Activated CD4-positive, alpha-beta T cell treated with anti-CD3 and anti-CD28 coated beads for 36 hours (primary cell): Measurements from ENCODE around the gene PIGZ. TPM values are rescaled to one million over a fixed set of nuclear protein-coding genes. Genes with fewer than 3 reads are reported as not detected.

Experiments
- ATAC-seq: fragments of 200-7000 bp; cut with Tn5 transposase; one replicate; pipeline ENCODE4 v1.10.0; 2021; ENCODE audit warnings: mild to moderate bottlenecking, moderate library complexity
- CTCF ChIA-PET: fragments of 350-600 bp; sonication (Branson Sonifier 250); formaldehyde crosslinking; loops from one replicate; lab custom pipeline; 2021; ENCODE audit warnings: antibody characterized with exemption; lab: Charles Lee
- POLR2A ChIA-PET: fragments of 350-600 bp; sonication (Branson Sonifier 250); formaldehyde crosslinking; loops from one replicate; lab custom pipeline; 2021; ENCODE audit warnings: antibody characterized with exemption, inconsistent platforms; lab: Charles Lee
- DNase-seq: peaks from one replicate; pipeline ENCODE4 v3.0.0-alpha.2; 2020
- H3K27ac Mint-ChIP-seq: one replicate; pipeline ENCODE4 v1.8.0; 2021; ENCODE audit warnings: mixed read lengths
- H3K27me3 Mint-ChIP-seq: one replicate; pipeline ENCODE4 v1.8.0; 2021; ENCODE audit warnings: mixed read lengths
- H3K36me3 Mint-ChIP-seq: one replicate; pipeline ENCODE4 v1.8.0; 2021; ENCODE audit warnings: low read depth, mixed read lengths
- H3K4me1 Mint-ChIP-seq: one replicate; pipeline ENCODE4 v1.8.0; 2021; ENCODE audit warnings: mixed read lengths
- H3K4me3 Mint-ChIP-seq: one replicate; pipeline ENCODE4 v1.8.0; 2021; ENCODE audit warnings: mild to moderate bottlenecking, moderate library complexity, mixed read lengths
- H3K9me3 Mint-ChIP-seq: one replicate; pipeline ENCODE4 v1.8.0; 2021; ENCODE audit warnings: low read depth, mixed read lengths
- intact Hi-C, 2 experiments: fragments of 100-400 bp; cut with DNase I in 1 of 2; cut with micrococcal nuclease in 1 of 2; formaldehyde crosslinking; loops; one replicate each; pipeline versions ENCODE4 v1.14.2 to v1.15.1; 2022 to 2024; cut with DNase I, micrococcal nuclease
- total RNA-seq, 2 experiments: library from RNA; stranded (reverse); gene quantifications; one replicate each; pipeline ENCODE4 v1.2.3, GENCODE V29; 2021

Gene PIGZ
- total RNA-seq, 2 experiments from 2014 or later, result 0.44 to 0.71 TPM

DNA sequence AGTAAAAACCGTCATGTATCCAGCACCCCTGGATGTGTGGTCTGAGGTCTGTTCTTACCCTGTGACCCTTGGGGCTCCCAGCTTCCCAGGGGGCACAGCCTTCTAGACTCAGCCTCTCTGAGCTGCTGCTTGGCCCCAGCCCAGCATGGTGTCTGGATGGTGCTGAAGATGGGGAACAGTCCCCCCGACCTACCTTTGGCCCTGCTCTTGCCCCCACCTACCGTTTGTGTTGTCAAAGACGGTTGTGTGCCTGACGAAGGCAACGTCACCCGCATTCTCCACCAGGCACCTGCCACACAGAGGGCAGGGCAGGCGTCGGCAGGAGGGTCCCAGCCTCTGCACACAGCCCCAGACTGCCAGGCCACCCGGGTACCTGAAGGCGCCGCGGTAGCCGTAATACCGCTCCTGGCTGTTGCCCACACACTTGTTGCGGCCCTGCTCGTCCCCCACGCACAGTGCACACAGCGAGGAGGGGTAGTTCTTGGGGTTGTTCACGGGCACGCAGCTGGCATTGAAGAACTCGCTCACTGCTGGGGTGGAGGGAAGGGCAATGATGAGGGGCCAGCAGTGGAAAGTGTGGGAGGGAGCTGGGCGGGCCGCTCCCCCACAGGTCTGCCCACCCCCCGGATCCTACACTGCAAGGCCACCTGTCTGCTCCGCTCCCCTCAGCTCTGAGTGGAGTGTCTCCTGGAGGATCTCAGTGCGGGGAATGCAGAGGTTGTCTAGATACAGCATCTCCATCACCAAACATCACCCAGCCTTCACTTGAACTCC, 40.0 kb upstream of the PIGZ start:
- ATAC-seq (no peak), DNase-seq (no peak)
- no peak overlapping the region for H3K27ac Mint-ChIP-seq
- no peaks in the 10 kb centered on the region for H3K9me3 Mint-ChIP-seq
- H3K36me3 Mint-ChIP-seq, result no peaks in the 10 kb centered on the region
- no peaks in the 10 kb centered on the region for H3K27me3 Mint-ChIP-seq
- intact Hi-C loops, result no loop called here
- ChIA-PET CTCF (no interaction called here), POLR2A (no interaction called here)
- no peak overlapping the region for H3K4me3 Mint-ChIP-seq
- peaks cover 7% of the 10 kb centered on the region for H3K4me1 Mint-ChIP-seq

DNA sequence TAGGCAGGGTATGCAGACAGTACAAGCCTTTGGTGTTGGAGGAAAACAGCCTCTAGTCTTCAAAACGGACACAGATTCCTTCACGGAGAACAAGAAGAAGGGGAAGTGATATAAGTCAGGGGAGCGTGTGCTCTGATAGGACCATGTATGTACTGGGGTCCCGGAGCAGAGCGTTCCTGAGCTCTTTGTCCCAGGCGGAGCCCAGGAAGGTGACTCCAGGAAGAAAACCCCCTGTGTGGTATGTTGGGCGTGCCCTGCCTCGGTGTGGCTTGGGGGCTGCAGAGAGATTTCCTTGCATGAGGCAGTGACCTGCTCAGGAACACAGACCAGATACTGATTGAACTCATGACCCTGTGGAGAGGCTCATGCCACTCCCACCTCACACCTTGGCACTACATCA, 39.3 kb upstream of the PIGZ start:
- intact Hi-C loops, result no loop called here
- H3K4me3 Mint-ChIP-seq, result no peak overlapping the region
- ChIA-PET CTCF (no interaction called here), POLR2A (no interaction called here)
- DNase-seq (no peak), ATAC-seq (no peak)
- no peaks in the 10 kb centered on the region for H3K27me3 Mint-ChIP-seq
- H3K9me3 Mint-ChIP-seq, result no peaks in the 10 kb centered on the region
- no peaks in the 10 kb centered on the region for H3K36me3 Mint-ChIP-seq
- H3K4me1 Mint-ChIP-seq, result peaks cover 7% of the 10 kb centered on the region
- H3K27ac Mint-ChIP-seq, result no peak overlapping the region

GRCh38 chr3:197007296-197007940, 38.8 kb upstream of the PIGZ start:
- no peak for DNase-seq
- POLR2A ChIA-PET, result no interaction called here
- Mint-ChIP-seq H3K27me3 (no peaks in the 10 kb centered on the region), H3K27ac (no peak overlapping the region), H3K4me1 (peaks cover 7% of the 10 kb centered on the region), H3K36me3 (no peaks in the 10 kb centered on the region), H3K4me3 (no peak overlapping the region), H3K9me3 (no peaks in the 10 kb centered on the region)
- CTCF ChIA-PET, result interaction anchor here (1.2 kb wide), 1 partner anchor 22 kb away, joined by 4 read pairs; the partner anchor contains the start of gene MELTF
- no peak for ATAC-seq
- intact Hi-C loops, result no loop called here

DNA sequence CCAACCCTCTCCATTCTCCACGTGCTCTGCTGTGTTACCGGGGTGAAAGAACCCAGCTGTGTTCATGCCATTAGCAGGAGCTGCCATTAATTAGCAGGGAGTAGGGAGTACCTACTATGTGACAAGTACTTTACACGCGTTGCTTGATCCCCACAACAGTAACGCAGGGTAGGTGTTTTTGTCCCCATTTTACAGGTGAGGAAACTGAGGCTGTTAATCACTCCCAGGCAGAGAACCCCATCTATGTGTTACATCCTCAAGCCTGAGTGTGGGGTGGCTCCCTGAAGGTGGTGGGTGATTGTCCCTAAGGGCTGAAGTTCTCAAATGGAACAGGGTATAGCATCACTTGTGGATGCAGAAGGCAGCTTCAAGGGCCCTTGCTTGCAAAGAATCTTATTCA, 38.2 kb upstream of the PIGZ start:
- ChIA-PET POLR2A (no interaction called here), CTCF (interaction anchor here (0.6 to 1.2 kb wide), 2 partner anchors 22 to 249 kb away, joined by 3 to 4 read pairs; partner anchors contain the start of gene MELTF)
- Mint-ChIP-seq H3K4me3 (no peak overlapping the region), H3K27ac (no peak overlapping the region), H3K9me3 (no peaks in the 10 kb centered on the region), H3K4me1 (peaks cover 7% of the 10 kb centered on the region), H3K36me3 (no peaks in the 10 kb centered on the region), H3K27me3 (no peaks in the 10 kb centered on the region)
- intact Hi-C loops, result no loop called here
- no peak for DNase-seq
- no peak for ATAC-seq

DNA sequence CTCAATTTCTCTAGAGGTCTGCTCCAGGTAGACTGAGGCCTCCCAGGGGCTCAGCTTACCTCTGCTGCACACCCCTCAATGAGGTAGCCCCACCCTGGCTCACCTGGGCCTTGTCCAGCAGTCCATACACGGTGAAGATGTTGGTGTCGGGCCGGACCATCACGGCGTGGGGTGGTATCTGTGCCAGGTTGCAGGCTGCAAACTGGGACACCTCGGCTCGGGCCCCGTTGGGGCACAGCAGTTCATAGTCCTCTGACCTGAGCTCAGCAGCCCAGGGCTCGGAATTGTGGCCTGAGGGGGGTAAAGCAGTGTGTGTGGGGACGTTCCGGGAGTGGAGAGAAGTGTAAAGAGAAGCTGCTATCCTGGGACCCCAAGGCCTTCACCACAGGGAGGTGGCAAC, 37.8 kb upstream of the PIGZ start:
- H3K4me1 Mint-ChIP-seq, result peaks cover 9% of the 10 kb centered on the region
- intact Hi-C loops, result no loop called here
- no peak overlapping the region for H3K27ac Mint-ChIP-seq
- ATAC-seq (no peak), DNase-seq (no peak)
- ChIA-PET CTCF (interaction anchor here (0.6 to 1.2 kb wide), 2 partner anchors 23 to 249 kb away, joined by 3 to 4 read pairs; partner anchors contain the start of gene MELTF), POLR2A (no interaction called here)
- H3K27me3 Mint-ChIP-seq, result no peaks in the 10 kb centered on the region
- H3K9me3 Mint-ChIP-seq, result no peaks in the 10 kb centered on the region
- H3K36me3 Mint-ChIP-seq, result no peaks in the 10 kb centered on the region
- no peak overlapping the region for H3K4me3 Mint-ChIP-seq

DNA sequence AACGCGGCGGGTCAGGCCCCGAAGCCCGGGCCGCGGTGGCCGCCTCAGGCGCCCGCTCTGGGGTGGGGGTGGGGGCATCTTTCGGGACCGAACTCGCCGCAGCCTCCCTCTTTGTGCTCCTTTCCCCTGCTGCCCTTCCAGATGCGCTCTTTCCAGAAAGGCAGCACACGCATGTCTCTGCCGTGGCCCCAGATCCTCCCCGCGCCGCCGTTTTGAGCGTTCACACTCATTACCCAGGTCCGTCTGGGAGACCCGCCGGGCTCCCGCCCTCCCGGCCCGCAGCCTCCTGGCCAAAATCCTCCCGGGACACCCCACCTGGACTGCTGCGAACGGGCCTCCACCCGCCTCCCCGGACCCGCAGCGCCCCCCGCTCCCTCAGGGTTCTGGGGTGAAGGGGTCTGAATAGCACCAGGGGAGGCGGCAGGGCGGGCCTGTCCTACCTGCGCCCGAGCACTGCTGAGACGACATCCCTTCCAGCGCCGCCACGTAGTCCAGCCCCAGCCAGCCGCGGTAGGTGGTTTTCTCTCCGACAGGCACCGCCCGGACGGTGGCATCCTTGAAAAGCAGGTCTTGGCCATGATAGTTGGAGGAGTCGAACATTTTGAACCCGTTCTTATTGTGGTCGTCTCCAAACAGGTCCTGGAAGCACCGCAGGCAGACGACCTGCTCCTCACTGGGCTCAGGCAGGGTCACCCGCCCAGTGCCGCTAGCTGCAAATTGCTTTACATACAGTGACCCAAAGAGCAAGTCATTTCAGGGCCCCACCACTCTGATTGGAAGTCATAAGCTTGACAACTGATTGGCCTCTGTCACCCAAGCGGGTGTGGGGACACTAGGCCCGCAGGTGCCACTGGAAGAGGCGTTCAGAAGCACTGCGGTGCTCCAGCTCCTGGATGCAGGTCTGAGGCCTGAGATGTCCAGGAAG, 35.1 kb upstream of the PIGZ start:
- POLR2A ChIA-PET, result interaction anchor here (1.3 kb wide), 1 partner anchor 294 kb away, joined by 4 read pairs; the partner anchor contains the start of gene DLG1
- peak overlapping the region; percentile 77 for H3K27ac Mint-ChIP-seq
- H3K9me3 Mint-ChIP-seq, result no peaks in the 10 kb centered on the region
- ATAC-seq, result peak; percentile 25
- CTCF ChIA-PET, result interaction anchor here (0.7 to 6.5 kb wide), 7 partner anchors 9 to 572 kb away, joined by 3 to 29 read pairs (median 3); partner anchors contain the start of gene MELTF
- intact Hi-C loops, result loop anchor here in 1 of 2 experiments (1.0 to 2.0 kb wide), 5 partner anchors 26 to 551 kb away; partner anchors contain the start of genes DLG1, MELTF and PIGZ
- H3K4me3 Mint-ChIP-seq, result peak overlapping the region; percentile 71
- peaks cover 9% of the 10 kb centered on the region for H3K4me1 Mint-ChIP-seq
- H3K36me3 Mint-ChIP-seq, result no peaks in the 10 kb centered on the region
- no peaks in the 10 kb centered on the region for H3K27me3 Mint-ChIP-seq
- peak; percentile 62 for DNase-seq

GRCh38 chr3:197002701-197003454, 34.2 kb upstream of the PIGZ start:
- Mint-ChIP-seq H3K27ac (no peak overlapping the region), H3K27me3 (no peaks in the 10 kb centered on the region), H3K4me1 (peaks cover 9% of the 10 kb centered on the region), H3K36me3 (no peaks in the 10 kb centered on the region), H3K9me3 (no peaks in the 10 kb centered on the region), H3K4me3 (peak overlapping the region; percentile 71)
- ChIA-PET CTCF (interaction anchor here (0.7 to 6.5 kb wide), 6 partner anchors 10 to 573 kb away, joined by 3 to 29 read pairs (median 4); partner anchors contain the start of gene MELTF), POLR2A (interaction anchor here (1.3 kb wide), 1 partner anchor 295 kb away, joined by 4 read pairs; the partner anchor contains the start of gene DLG1)
- ATAC-seq, result peak; percentile 81
- intact Hi-C loops, result loop anchor here (1.0 to 2.0 kb wide), 7 partner anchors 26 to 551 kb away; partner anchors contain the start of genes DLG1 (in 1 of the 2), MELTF (in 1 of the 2), NCBP2 (in 1 of the 2) and PIGZ (in 1 of the 2)
- DNase-seq, result peak; percentile 90

DNA sequence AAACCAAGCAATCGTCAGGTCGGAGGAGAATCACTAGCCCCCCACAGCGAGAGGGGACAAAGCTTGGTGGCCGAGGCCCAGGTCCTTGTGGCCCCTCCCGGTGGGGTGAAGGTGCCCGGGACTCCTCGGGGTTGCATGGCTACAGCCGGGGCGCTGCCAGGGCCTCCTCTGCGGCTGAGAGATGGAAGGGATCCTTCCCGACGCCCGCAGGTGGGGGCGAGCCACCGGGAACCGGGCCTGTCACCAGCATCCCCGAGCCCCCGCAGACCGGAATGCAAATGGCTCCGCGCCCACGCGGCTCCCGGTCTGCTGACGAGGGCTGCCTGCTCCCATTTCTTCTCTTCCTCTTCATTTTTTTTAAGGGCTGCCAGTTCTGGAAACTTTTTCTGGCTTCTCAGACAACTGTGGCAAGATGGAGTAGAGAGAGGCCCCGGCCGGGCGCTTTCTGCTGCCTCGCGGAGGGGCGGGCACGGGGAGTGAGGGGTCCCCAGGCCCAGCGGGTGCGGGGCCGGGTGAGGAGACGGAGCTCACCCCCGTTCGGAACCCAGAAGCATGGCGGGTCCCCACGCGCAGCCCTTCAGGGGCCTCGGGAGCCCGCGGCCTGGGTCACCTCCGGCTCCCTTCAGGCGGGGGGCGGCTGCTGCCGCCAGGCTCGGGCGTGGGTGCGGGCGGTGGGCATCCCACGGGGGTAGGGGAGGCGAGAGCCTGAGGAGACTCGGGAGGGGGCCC, 33.5 kb upstream of the PIGZ start:
- DNase-seq, result no peak
- peak overlapping the region; percentile 63 for H3K4me3 Mint-ChIP-seq
- H3K36me3 Mint-ChIP-seq, result no peaks in the 10 kb centered on the region
- no peaks in the 10 kb centered on the region for H3K27me3 Mint-ChIP-seq
- peak; percentile 6 for ATAC-seq
- peak overlapping the region; percentile 83 for H3K27ac Mint-ChIP-seq
- ChIA-PET CTCF (interaction anchor here (1.0 to 6.5 kb wide), 3 partner anchors 9 to 185 kb away, joined by 4 to 29 read pairs (median 9); partner anchors contain the start of gene MELTF), POLR2A (no interaction called here)
- H3K4me1 Mint-ChIP-seq, result peaks cover 9% of the 10 kb centered on the region
- intact Hi-C loops, result loop anchor here (1.0 to 2.0 kb wide), 5 partner anchors 33 to 509 kb away; partner anchors contain the start of genes DLG1 (in 1 of the 2), NCBP2 (in 1 of the 2) and PIGZ (in 1 of the 2)
- H3K9me3 Mint-ChIP-seq, result no peaks in the 10 kb centered on the region

- ChIA-PET POLR2A (no interaction called here), CTCF (interaction anchor here (6.5 kb wide), 1 partner anchor 29 kb away, joined by 29 read pairs; the partner anchor contains the start of gene MELTF)
- Mint-ChIP-seq H3K4me3 (peak overlapping the region; percentile 63), H3K27me3 (no peaks in the 10 kb centered on the region), H3K36me3 (no peaks in the 10 kb centered on the region), H3K4me1 (peaks cover 9% of the 10 kb centered on the region), H3K9me3 (no peaks in the 10 kb centered on the region), H3K27ac (peak overlapping the region; percentile 83)
- ATAC-seq, result no peak
- DNase-seq, result no peak
- intact Hi-C loops, result no loop called here
Observed at GRCh38 chr3:197001106-197001971, 32.7 kb upstream of the PIGZ start.
